Activated T-cell treated with anti-CD3 and anti-CD28 coated beads for 4 hours (primary cell): ENCODE results near the gene ATP6V1E1.
"Not testable (repeated sequence)": the region's sequence is repeated elsewhere in the genome, so short reads cannot be mapped to it uniquely, and the experiment has no call there.

ENCODE experiments used
- DNase-seq: peaks from one replicate; pipeline ENCODE4 v3.0.0-alpha.2; 2020

The ATP6V1E1 gene

GRCh38 chr22:17579535-17579981, 49.0 kb downstream of the ATP6V1E1 start:
- no peak for DNase-seq

GRCh38 chr22:17578136-17578754, 50.3 kb downstream of the ATP6V1E1 start:
- no peak for DNase-seq

GRCh38 chr22:17576470-17576869, 52.1 kb downstream of the ATP6V1E1 start:
- DNase-seq, result no peak

GRCh38 chr22:17575681-17576080, 52.9 kb downstream of the ATP6V1E1 start:
- no peak for DNase-seq

GRCh38 chr22:17575151-17575550, 53.4 kb downstream of the ATP6V1E1 start:
- no peak for DNase-seq

GRCh38 chr22:17570851-17571631, 57.5 kb downstream of the ATP6V1E1 start:
- DNase-seq, result no peak

- DNase-seq, result no peak
Observed at GRCh38 chr22:17569971-17570511, 58.5 kb downstream of the ATP6V1E1 start.

GRCh38 chr22:17566776-17567175, 61.8 kb downstream of the ATP6V1E1 start:
- no peak for DNase-seq

- not testable (repeated sequence) for DNase-seq
Observed at GRCh38 chr22:17566016-17566687, 62.4 kb downstream of the ATP6V1E1 start.

GRCh38 chr22:17563936-17564391, 64.6 kb downstream of the ATP6V1E1 start:
- no peak for DNase-seq

- no peak for DNase-seq
Observed at GRCh38 chr22:17562906-17563870, 65.4 kb downstream of the ATP6V1E1 start, which contains the start of gene SLC25A18. SLC25A18 (plus strand) TSS chr22:17563498; CDS start chr22:17579945, 16,447 bp downstream.

- DNase-seq, result no peak
Observed at GRCh38 chr22:17559188-17559587, 69.4 kb downstream of the ATP6V1E1 start.

GRCh38 chr22:17554814-17555213, 73.7 kb downstream of the ATP6V1E1 start:
- no peak for DNase-seq

- no peak for DNase-seq
Observed at GRCh38 chr22:17552737-17553136, 75.8 kb downstream of the ATP6V1E1 start.

- no peak for DNase-seq
Observed at GRCh38 chr22:17549655-17550054, 78.9 kb downstream of the ATP6V1E1 start.

- DNase-seq, result no peak
Observed at GRCh38 chr22:17549183-17549582, 79.4 kb downstream of the ATP6V1E1 start.

GRCh38 chr22:17548756-17549035, 79.9 kb downstream of the ATP6V1E1 start:
- no peak for DNase-seq

GRCh38 chr22:17548010-17548755, 80.4 kb downstream of the ATP6V1E1 start:
- DNase-seq, result no peak

- no peak for DNase-seq
Observed at GRCh38 chr22:17542452-17542851, 86.1 kb downstream of the ATP6V1E1 start.
